RPMI7951 (cell line): Measurements from ENCODE around the gene PPIP5K2. TPM values are rescaled to one million over a fixed set of nuclear protein-coding genes. Genes with fewer than 3 reads are reported as not detected.
A peak's percentile ranks its signal among the peaks of the same experiment; 100 is the strongest.
"Not testable (repeated sequence)": the region's sequence is repeated elsewhere in the genome, so short reads cannot be mapped to it uniquely, and the experiment has no call there.

ENCODE experiments used
- DNase-seq: peaks from one replicate; pipeline ENCODE4 v3.0.0-alpha.2; 2012; ENCODE audit warnings: low read depth
- total RNA-seq: library from RNA; depleted of rRNA; stranded (reverse); fragments of >200 nt; shearing (Covaris generic); gene quantifications from 2 replicates; pipeline ENCODE4 v1.2.3, GENCODE V29; 2014

PPIP5K2 gene
- total RNA-seq, 1 experiment from 2014 or later, result 72.3 TPM

- no peak for DNase-seq
Measured at GRCh38 chr5:103122242-103122641, 2.1 kb downstream of the PPIP5K2 start.

DNA sequence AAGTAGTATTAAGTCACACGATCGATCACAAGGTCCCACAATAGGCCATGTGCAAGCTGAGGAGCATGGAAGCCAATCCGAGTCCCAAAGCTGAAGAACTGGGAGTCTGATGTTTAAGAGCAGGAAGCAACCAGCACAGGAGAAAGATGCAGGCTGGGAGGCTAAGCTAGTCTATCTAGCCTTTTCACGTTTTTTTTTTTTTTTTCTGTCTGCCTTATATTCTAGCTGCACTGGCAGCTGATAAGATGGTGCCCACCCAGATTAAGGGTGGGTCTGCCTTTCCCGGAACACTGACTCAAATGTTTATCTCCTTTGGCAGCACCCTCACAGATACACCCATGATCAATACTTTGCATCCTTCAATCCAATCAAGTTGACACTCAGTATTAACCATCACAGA, 6.5 kb downstream of the PPIP5K2 start:
- no peak for DNase-seq

DNA sequence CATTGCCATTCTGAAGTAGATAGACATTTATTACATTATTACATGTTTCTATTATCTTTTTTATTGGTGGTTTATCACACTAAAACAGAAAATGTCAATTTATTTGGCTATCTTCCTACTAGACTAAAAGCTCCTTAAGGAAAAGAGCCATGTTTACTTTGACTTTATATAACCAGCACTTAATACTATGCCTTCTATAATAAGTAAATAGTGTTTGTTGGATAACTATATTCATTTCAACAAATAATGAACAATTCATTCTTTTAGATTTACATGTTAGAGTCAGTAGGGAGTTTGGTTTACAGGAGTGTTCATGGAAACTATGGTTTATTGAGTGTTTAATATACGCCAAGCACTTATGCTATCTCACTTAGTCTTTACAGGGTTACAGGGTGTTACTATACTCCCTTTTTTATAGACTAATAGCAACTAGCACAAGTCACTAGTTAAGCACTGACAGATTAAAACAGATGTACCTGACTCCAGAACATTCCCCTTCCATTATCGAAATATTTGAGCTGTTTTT, 7.3 kb downstream of the PPIP5K2 start:
- DNase-seq, result no peak

GRCh38 chr5:103128202-103128601, 8.1 kb downstream of the PPIP5K2 start:
- no peak for DNase-seq

- DNase-seq, result no peak
Measured at GRCh38 chr5:103132684-103133083, 12.6 kb downstream of the PPIP5K2 start.

DNA sequence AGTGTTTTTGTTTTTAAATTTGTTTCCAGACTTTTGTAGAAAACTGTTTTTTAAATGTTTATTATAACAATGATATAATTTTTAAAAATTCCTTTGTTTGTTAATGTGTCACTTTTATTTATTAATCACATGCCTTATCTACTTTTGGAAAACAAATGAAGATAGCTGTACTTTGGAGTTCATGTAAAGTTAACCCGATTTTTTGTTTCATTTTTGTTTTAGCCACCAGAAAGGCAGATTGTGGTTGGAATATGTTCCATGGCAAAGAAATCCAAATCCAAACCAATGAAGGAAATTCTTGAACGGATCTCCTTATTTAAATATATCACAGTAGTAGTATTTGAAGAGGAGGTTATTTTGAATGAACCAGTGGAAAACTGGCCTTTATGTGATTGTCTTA, 13.1 kb downstream of the PPIP5K2 start:
- DNase-seq, result no peak

DNA sequence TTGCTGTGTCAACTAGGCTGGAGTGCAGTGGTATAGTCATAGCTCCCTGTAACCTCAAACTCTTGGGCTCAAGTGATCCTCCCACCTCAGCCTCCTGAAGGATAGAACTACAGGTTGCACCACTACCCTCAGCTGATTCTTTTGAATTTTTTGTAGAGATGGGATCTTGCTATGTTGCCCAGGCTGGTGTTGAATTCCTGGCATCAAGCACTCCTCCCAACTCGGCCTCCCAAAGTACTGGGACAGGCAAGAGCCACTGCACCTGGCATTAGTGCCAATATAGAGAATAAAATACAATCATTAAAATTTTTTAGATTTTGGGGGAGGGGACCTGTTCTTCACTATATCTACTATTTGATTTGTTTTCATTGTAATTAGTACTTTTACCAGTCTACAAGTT, 15.4 kb downstream of the PPIP5K2 start:
- DNase-seq, result no peak

DNA sequence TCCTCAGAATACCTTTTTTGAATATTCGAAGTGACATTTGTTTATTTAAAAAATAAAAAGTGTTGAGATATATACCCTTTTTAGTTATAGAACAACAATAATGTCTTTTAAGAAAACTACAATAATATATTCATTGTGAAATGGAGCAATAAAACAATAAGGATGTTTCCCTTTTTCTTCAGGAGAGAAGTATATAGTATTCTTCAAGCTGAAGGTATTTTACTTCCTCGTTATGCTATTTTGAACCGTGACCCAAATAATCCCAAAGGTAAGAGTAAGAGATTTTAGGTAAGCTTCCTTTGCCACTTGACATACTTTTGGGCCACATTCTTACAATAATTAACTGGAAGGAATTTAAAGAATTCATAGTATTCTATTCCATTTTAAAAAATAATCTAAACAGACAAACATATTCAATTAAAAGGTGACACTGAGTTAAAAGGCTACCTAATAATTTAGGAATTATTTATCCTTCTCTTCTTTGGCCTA, 18.1 kb downstream of the PPIP5K2 start:
- DNase-seq, result no peak

DNA sequence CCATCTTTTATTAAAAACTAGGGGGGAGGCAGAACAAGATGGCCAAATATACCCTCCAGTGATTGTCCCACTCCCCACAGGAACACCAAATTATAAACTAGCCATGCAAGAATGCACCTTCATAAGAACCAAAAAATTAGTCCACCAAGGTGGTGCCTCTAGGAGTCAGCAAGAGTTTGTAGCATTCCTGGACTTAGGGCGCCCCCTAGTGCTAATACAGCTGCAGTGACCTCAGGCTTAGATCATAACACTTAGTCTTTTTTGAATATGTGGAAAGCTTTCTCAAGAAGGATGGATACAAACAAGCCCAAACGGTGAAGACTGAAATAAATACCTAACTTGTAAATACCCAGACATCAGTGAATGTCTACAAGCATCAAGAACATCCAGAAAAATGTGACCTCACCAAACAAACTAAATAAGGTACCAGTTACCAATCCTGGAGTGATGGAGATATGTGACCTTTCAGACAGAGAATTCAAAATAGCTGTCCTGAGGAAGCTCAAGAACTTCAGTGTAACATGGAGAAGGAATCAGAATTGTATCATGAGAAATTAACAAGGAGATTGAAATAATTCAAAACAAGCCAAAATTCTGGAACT, 19.3 kb downstream of the PPIP5K2 start:
- peak; percentile 64 for DNase-seq

DNA sequence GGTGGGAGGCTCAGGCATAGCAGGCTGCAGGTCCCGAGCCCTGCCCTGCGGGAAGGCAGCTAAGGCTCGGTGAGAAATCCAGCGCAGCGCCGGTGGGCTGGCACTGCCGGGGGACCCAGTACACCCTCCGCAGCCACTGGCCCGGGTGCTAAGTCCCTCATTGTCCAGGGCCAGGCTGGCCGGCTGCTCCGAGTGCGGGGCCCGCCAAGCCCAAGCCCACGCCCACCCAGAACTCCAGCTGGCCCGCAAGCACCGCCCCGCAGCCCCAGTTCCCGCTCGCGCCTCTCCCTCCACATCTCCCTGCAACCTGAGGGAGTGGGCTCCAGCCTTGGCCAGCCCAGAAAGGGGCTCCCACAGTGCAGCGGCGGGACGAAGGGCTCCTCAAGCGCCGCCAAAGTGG, 22.0 kb downstream of the PPIP5K2 start:
- not testable (repeated sequence) for DNase-seq

DNA sequence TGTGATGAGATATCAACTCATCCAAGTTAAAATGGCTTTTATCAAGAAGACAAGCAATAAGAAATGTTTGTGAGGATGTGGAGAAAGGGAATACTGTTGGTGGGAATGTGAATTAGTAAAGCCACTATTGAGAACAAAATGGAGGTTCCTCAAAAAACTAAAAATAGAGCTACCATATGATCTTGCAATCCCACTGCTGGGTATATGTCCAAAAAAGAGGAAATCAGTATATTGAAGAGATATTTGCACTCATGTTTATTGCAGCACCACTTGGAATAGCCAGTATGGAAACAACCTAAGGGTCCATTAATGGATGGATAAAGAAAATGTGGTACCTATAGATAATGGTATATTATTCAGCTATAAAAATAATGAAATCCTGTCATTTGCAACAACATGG, 25.1 kb downstream of the PPIP5K2 start:
- no peak for DNase-seq

GRCh38 chr5:103148213-103148612, 28.1 kb downstream of the PPIP5K2 start:
- no peak for DNase-seq

GRCh38 chr5:103151156-103151555, 31.1 kb downstream of the PPIP5K2 start:
- DNase-seq, result no peak

DNA sequence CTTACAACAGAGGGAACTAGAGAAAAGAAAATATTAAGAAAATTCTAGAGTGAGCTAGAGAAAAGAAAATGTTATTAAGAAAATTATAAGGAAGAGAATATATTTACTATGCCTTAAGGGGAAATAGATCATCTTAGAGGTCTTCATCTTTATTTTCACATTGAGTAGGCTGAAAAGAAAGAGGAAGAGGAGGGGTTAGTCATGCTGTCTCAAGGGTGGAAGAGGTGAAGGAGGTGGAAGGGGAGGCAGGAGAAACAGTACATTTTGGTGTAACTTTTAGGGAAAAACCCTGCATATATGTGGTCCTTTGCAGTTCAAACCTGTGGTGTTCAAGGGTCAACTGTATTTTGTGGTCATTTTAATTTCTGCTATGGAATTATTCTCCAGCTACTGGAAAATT, 46.6 kb downstream of the PPIP5K2 start:
- no peak for DNase-seq

DNA sequence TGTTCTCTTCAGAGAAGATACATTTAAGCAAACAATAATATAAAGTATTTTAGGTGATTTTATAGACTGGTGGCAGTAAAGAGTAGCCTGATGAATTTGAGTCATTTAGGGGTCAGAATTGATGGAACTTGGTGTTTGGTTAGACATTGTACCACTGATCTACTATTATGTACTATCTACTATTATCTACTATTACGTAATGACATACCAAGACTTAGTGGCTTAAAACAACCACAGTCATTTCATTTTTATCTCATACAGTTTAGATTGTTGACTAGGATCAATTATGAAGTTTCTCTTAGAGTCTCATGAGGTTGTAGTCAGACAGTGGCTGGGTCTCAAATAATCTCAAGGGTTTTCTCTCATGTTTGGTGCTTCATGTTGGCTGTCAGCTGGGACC, 54.0 kb downstream of the PPIP5K2 start:
- DNase-seq, result no peak

- no peak for DNase-seq
Measured at GRCh38 chr5:103177543-103177942, 57.4 kb downstream of the PPIP5K2 start.

DNA sequence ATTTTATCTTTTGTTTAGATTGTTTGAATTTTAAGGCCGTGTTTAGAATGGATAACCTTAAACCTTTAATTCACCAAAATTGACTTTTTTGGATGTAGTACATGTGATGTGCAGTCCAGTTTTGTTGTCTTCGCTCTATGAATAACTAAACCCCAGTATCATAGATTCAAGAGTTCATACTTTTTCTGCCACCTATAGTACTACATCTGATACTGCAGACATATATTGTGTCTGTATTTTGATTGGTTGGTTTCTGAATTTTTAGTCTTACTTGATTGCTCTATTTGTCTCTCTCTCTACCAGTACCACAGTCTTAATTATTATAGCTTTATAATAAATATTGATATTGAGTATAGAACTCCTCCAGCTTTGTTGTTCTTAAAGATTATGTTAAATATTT, 58.1 kb downstream of the PPIP5K2 start:
- no peak for DNase-seq

DNA sequence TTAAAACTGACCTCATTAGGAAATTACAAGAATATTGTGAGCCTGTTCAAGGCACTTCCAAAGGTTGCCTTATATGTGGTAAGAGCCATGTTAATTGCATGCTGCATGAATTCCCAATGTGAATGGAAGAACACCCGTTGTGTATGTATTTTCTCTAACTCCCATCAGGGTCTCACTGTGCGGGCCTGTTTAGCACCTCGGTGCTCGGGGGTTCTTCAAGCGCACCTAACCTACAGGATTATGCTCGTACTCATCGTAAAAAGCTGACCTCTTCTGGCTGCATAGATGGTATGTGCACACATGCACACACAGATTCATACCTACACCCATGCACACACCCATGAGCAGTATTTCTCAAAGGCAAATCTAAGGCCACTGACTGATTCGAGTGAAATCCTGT, 66.1 kb downstream of the PPIP5K2 start:
- DNase-seq, result no peak

DNA sequence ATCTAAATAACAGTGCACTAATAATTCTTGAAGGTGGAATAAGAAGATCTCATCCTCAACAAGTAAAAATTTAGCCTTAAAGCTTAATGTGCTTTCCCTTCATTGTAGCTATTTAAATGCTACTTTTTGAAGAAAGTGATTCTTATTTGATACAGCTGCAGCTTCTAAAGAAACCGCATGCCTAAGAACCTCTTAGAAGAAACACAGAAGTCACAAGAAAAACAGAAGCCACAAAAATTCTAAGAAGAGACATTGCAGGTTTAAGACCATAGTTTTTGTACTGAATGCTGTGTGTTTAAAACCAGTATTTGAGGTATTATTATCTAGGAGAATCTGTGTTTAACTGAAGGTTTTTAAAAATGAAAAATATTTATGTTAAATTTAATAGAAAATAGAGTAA, 68.3 kb downstream of the PPIP5K2 start:
- no peak for DNase-seq

- no peak for DNase-seq
Measured at GRCh38 chr5:103203226-103203625, 83.1 kb downstream of the PPIP5K2 start.

- DNase-seq, result not testable (repeated sequence)
Measured at GRCh38 chr5:103204990-103205389, 84.9 kb downstream of the PPIP5K2 start.

GRCh38 chr5:103205991-103206700, 86.0 kb downstream of the PPIP5K2 start:
- DNase-seq, result no peak

DNA sequence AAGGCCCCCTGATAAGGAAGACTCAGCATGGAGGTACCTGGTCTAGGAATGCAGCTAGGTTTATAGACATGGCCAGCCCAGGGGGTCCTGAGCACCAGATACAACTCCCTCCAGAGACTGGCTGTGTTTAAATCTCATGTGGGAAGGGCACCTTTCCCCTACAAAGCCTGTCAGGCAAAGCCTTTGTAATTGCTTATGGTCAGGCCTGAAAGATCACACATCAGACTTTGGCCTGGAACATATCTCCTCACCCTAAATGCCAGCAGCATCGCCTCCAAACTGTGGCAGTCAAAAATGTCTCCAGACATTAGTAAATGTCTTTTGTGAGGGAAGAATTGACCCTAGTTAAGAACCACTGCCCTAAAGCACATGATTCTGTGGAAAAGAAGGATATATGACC, 86.9 kb downstream of the PPIP5K2 start:
- DNase-seq, result no peak
